ENCODE measurements around the gene CAMK2A.
"Not testable (repeated sequence)": the region's sequence is repeated elsewhere in the genome, so short reads cannot be mapped to it uniquely, and the experiment has no call there.

CAMK2A gene

GRCh38 chr5:150261231-150261630 is 28.3 kb downstream of the CAMK2A start:
- in situ Hi-C loops (cut with HindIII; ENCODE audit: low sequenced_read_pairs) = no loop called here

DNA sequence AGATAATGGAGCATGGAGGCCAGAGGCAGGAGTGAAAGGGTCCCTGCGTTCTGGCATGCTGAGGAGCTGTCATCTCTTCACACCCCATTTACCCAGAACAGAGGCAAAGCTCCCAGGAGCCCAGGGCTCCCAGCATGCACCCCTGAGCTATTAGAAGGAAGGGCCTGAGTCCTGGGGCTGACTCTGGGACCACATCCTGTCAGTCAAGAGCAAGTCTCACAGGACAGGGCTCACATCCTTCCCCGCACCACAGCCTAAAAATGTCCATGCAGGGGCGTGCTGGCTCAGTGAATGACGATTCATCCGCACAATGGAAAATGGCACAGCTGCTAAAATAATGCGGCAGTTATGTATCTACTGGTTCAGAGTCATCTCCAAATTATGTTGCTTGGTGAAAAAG is 31.4 kb downstream of the CAMK2A start:
- in situ Hi-C loops (cut with HindIII; ENCODE audit: low sequenced_read_pairs) = no loop called here

- in situ Hi-C loops (cut with HindIII; ENCODE audit: low sequenced_read_pairs) = no loop called here
Measured at GRCh38 chr5:150257424-150257823, 32.1 kb downstream of the CAMK2A start.

- in situ Hi-C loops (cut with HindIII; ENCODE audit: low sequenced_read_pairs) = no loop called here
Measured at GRCh38 chr5:150256410-150257064, 33.0 kb downstream of the CAMK2A start.

DNA sequence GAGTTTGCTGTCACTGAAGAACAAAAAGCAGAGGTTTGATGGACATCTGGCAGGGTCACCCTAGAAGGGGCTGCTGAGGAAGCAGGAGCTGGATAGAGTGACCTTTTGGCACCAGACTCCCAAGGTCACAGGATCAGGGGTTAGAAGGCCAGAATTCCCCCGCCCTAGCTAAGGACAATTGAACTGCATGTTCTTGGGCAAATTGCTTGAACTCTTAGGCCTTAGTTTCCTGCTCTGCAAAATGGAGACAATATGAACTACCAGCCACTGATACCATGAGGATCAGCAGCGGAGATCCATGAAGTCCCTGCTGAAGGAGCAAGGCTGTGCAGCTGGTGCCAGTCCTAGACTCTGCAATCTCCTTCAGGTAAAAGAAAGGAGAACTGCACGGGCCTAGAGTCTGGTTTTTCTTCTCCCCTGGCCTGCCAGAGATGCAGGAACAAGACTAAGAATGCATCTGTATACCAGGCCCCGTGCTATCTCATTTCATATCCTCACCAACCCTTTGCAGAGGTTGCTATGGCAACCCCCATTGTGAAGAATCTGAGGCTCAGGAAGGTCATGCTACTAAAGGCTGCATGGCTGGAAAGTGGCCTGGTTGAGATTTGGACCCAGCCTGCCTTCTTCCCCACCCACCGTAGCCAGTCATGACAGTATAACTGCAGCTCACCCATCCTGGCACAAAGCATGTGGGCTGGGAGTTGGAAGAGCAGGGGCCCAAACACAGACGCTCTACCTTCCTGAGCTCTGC is 33.7 kb downstream of the CAMK2A start:
- in situ Hi-C loops (cut with HindIII; ENCODE audit: low sequenced_read_pairs) = no loop called here

GRCh38 chr5:150254774-150255173 is 34.8 kb downstream of the CAMK2A start:
- in situ Hi-C loops (cut with HindIII; ENCODE audit: low sequenced_read_pairs) = no loop called here

DNA sequence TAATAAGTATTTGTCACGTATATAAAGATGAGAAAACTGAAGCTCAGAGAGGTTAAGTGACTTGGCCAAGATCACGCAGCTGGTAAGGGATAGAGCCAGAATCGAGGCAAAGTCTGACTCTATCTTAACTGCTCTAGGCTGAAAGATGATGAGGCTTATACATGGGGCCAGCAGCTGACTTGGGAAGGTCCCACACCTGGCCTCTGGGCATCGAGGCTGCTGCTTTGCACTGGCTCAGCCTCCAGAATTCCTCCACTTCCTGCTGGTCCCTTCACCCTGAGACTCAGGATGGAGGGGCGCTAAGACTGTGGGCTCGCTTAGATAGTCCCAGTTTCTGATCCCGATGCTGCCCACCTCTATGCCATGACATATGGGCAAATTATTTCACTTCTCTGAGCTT is 35.2 kb downstream of the CAMK2A start:
- in situ Hi-C loops (cut with HindIII; ENCODE audit: low sequenced_read_pairs) = no loop called here

GRCh38 chr5:150253416-150254208 is 36.0 kb downstream of the CAMK2A start:
- in situ Hi-C loops (cut with HindIII; ENCODE audit: low sequenced_read_pairs) = no loop called here

GRCh38 chr5:150252489-150252888 is 37.1 kb downstream of the CAMK2A start:
- in situ Hi-C loops (cut with HindIII; ENCODE audit: low sequenced_read_pairs) = no loop called here

DNA sequence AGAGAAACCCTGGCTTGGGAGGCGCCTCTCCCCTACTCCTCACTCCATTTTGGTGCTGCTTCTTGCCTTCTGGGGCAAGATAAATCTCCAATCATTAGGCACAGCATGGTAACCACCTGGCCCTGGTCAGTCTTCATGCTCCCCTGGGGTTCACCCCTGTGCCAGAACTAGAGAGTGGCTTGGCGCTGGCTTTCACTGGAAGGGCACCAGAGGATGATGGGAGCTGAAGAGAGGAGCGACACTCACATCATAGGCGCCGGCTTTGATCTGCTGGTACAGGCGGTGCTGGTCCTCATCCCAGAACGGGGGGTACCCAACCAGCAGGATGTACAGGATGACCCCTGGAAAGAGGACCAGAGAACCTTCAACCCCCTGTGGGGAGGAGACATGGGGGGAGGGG is 38.1 kb downstream of the CAMK2A start:
- in situ Hi-C loops (cut with HindIII; ENCODE audit: low sequenced_read_pairs) = no loop called here

DNA sequence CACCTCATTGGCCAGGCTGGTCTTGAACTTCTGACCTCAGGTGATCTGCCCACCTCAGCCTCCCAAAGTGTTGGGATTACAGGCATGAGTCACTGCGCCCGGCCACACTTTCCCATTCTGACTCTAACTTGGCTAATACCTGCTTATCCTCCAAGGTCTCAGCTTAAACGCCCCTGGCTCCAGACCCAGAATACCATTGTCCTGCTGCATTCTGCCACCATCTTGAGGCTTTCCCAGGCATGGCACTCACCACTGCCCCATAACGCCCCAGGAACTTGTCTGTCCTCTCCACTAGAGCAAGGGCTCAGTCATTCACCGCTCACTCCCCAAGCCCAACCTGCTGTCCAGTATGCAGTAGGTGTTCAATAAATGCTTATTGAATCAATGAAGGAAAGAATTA is 39.8 kb downstream of the CAMK2A start:
- in situ Hi-C loops (cut with HindIII; ENCODE audit: low sequenced_read_pairs) = no loop called here

- in situ Hi-C loops (cut with HindIII; ENCODE audit: low sequenced_read_pairs) = no loop called here
Measured at GRCh38 chr5:150248946-150249345, 40.6 kb downstream of the CAMK2A start.

- in situ Hi-C loops (cut with HindIII; ENCODE audit: low sequenced_read_pairs) = not testable (repeated sequence)
Measured at GRCh38 chr5:150248493-150248892, 41.1 kb downstream of the CAMK2A start.

DNA sequence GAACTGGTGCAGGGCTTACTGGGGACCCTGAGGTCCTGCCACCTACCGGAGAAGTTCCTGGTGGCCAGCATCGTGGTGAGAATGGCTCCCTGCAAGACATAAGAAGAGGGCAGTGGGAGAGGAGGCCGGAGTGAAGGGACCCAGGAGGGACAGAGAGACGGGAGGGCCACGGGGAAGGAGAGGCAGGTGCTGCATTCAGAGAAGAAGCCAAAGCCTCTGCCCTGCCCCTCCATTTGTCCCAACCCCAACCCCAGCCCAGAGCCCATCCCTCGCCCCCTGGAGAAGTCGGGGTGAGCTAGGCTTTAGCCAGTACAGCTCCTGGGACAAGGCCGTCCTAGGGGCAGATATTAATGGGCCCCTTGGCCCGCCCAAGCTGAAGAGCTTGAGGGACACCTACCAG is 41.8 kb downstream of the CAMK2A start:
- in situ Hi-C loops (cut with HindIII; ENCODE audit: low sequenced_read_pairs) = no loop called here

DNA sequence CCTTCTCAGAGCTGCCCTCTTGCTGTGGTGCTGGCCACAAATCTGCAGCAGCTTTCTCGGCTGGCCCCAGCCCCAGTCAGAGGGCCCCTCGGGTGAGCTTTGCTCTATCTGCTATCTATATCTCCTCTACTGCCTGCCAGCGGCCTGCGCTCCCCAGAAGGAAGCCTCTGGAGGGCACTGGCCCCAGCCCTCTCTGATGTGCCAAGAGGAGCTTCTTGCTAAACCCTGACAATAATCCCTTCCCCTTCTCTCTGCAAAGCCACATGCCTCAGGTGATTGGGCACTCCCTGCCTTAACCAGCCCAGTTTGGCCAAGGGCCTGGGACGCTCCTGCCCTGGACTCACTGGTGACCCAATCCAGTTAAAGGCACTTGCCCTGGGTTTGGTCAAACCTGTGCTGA is 42.7 kb downstream of the CAMK2A start:
- in situ Hi-C loops (cut with HindIII; ENCODE audit: low sequenced_read_pairs) = no loop called here

DNA sequence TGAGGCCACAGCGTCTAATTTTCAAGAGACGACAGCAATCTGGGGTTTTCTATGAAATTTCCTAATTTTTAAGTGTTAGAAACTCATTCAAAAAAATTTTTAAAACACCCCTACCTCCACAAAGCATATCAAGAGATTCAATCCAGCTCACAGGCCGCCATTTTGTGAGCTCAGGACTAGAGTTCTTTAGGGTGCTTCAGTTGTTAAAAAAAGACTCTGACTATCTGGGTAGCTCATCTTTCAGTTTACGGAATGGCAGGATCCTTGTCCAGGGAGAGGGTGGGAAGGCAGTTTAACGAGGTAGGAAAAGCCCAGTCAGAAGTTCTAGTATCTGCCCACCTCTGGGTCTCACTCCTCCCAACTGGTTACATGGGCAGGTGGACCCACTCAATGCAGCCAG is 43.1 kb downstream of the CAMK2A start:
- in situ Hi-C loops (cut with HindIII; ENCODE audit: low sequenced_read_pairs) = no loop called here

- in situ Hi-C loops (cut with HindIII; ENCODE audit: low sequenced_read_pairs) = no loop called here
Measured at GRCh38 chr5:150245808-150246207, 43.8 kb downstream of the CAMK2A start.

GRCh38 chr5:150245111-150245789 is 44.3 kb downstream of the CAMK2A start:
- in situ Hi-C loops (cut with HindIII; ENCODE audit: low sequenced_read_pairs) = no loop called here

- in situ Hi-C loops (cut with HindIII; ENCODE audit: low sequenced_read_pairs) = no loop called here
Measured at GRCh38 chr5:150244209-150244608, 45.4 kb downstream of the CAMK2A start.

- in situ Hi-C loops (cut with HindIII; ENCODE audit: low sequenced_read_pairs) = no loop called here
Measured at GRCh38 chr5:150243590-150243989, 46.0 kb downstream of the CAMK2A start.

DNA sequence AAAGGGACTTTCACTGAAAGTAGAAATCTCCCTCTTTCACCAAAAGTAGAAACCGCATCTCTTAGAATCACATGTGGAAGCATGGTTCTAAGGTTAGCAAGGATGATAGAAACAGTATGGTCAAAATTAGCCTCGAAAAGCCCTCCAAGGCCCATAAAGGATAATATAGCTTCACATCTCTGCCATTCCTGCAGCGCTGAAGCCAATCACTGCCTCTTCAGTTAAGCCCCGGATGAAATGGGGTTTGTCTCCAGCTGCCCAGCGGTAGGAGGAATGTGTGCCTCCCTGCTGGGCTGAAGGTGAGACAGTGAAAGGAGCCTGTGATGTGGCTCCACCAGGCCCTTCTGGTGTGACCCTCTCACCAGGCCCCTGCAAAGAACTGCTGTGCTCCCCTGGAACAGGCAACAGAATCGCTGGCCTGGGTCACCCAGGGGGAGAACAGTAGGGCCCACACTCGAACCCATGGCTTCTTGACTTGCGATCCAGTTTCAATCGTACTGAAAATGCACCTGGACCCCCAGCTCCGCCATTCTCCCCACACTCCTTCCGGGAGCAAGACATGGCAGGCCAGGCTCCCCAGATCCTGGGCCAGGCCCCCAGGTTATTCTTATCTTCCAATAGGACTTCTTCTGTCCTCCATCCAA is 47.2 kb downstream of the CAMK2A start:
- in situ Hi-C loops (cut with HindIII; ENCODE audit: low sequenced_read_pairs) = no loop called here

Data from endothelial cell of hepatic sinusoid (primary cell).